Stimulated activated CD4-positive, alpha-beta T cell treated with anti-CD3 and anti-CD28 coated beads, Interleukin-2, amount 100 ng/mL, for 24 hours (primary cell): Measurements from ENCODE around the gene SUGCT.

Source experiments
- DNase-seq, 2 donors: peaks; one replicate each; pipeline ENCODE4 v3.0.0-alpha.2; 2020

The SUGCT gene

GRCh38 chr7:40845943-40846342 is 711.1 kb downstream of the SUGCT start:
- no peak for DNase-seq

- no peak for DNase-seq
These were observed 713.1 kb downstream of the SUGCT start for GRCh38 chr7:40847921-40848320.

- DNase-seq, result no peak
These were observed 713.9 kb downstream of the SUGCT start for GRCh38 chr7:40848541-40849221.

GRCh38 chr7:40850017-40850416 is 715.2 kb downstream of the SUGCT start:
- no peak for DNase-seq

GRCh38 chr7:40851001-40851400 is 716.2 kb downstream of the SUGCT start:
- DNase-seq, result no peak

GRCh38 chr7:40859076-40859475 is 724.3 kb downstream of the SUGCT start:
- no peak for DNase-seq

- DNase-seq, result no peak
These were observed 725.2 kb downstream of the SUGCT start for GRCh38 chr7:40859965-40860543.

- DNase-seq, result no peak
These were observed 730.8 kb downstream of the SUGCT start for GRCh38 chr7:40865441-40866233.

- no peak for DNase-seq
These were observed 731.8 kb downstream of the SUGCT start for GRCh38 chr7:40866601-40867000.

GRCh38 chr7:40870108-40870507 is 735.3 kb downstream of the SUGCT start:
- DNase-seq, result no peak

GRCh38 chr7:40873248-40873647 is 738.4 kb downstream of the SUGCT start:
- DNase-seq, result no peak

- no peak for DNase-seq
These were observed 740.0 kb downstream of the SUGCT start for GRCh38 chr7:40874756-40875155.

GRCh38 chr7:40876601-40877000 is 741.8 kb downstream of the SUGCT start:
- DNase-seq, result no peak

GRCh38 chr7:40879941-40880543 is 745.2 kb downstream of the SUGCT start:
- DNase-seq, result no peak

GRCh38 chr7:40880581-40880980 is 745.8 kb downstream of the SUGCT start:
- no peak for DNase-seq

- DNase-seq, result no peak
These were observed 746.7 kb downstream of the SUGCT start for GRCh38 chr7:40881405-40881926.

- DNase-seq, result no peak
These were observed 747.4 kb downstream of the SUGCT start for GRCh38 chr7:40882071-40882658.

- DNase-seq, result no peak
These were observed 749.0 kb downstream of the SUGCT start for GRCh38 chr7:40883826-40884225.

GRCh38 chr7:40884241-40884640 is 749.4 kb downstream of the SUGCT start:
- DNase-seq, result no peak

- DNase-seq, result no peak
These were observed 750.7 kb downstream of the SUGCT start for GRCh38 chr7:40885503-40885902.

GRCh38 chr7:40887099-40887498 is 752.3 kb downstream of the SUGCT start:
- DNase-seq, result no peak

GRCh38 chr7:40888499-40888898 is 753.7 kb downstream of the SUGCT start:
- no peak for DNase-seq

- DNase-seq, result no peak
These were observed 754.3 kb downstream of the SUGCT start for GRCh38 chr7:40889099-40889498.
